Ascending aorta (tissue), 2 donors: ENCODE data around the gene SIAH1. TPM values are rescaled to one million over a fixed set of nuclear protein-coding genes. Genes with fewer than 3 reads are reported as not detected.

Source experiments
- DNase-seq, 2 donors: peaks; one replicate each; pipeline ENCODE4 v3.0.0-alpha.2; 2019; ENCODE audit warnings: low spot score in 2 of 2
- H3K27ac ChIP-seq, 2 donors: fragments of 200-600 bp; sonication (generic); one replicate each; pipeline ENCODE4 v1.5.1; 2016 to 2017; ENCODE audit warnings: mild to moderate bottlenecking in 1 of 2
- H3K27me3 ChIP-seq: fragments of 200-600 bp; sonication (generic); one replicate; pipeline ENCODE4 v1.5.1; 2017
- H3K36me3 ChIP-seq, 2 donors: fragments of 200-600 bp; sonication (generic); one replicate each; pipeline ENCODE4 v1.5.1; 2016
- H3K4me1 ChIP-seq, 2 donors: fragments of 200-600 bp; sonication (generic); one replicate each; pipeline ENCODE4 v1.5.1; 2016 to 2017; ENCODE audit warnings: mild to moderate bottlenecking in 1 of 2
- H3K4me3 ChIP-seq, 2 donors: fragments of 200-600 bp; sonication (generic); one replicate each; pipeline ENCODE4 v1.5.1; 2016 to 2017; ENCODE audit warnings: mild to moderate bottlenecking in 1 of 2
- H3K9me3 ChIP-seq, 2 donors: fragments of 200-600 bp; sonication (generic); one replicate each; pipeline ENCODE4 v1.5.1; 2016
- intact Hi-C: fragments of 100-400 bp; cut with DNase I; formaldehyde crosslinking; loops from one replicate; pipeline ENCODE4 v1.15.1; 2023
- total RNA-seq: library from RNA; depleted of rRNA; stranded (reverse); fragments of >200 nt; gene quantifications from one replicate; pipeline ENCODE4 v1.1.0, GENCODE V29; 2016
- TF ChIP-seq, protein P1 (sequence below), 3 experiments: fragments of 200-600 bp in 2 of 3; fragments of 450-650 bp in 1 of 3; sonication (generic) in 2 of 3; IDR thresholded peaks; one replicate each; pipeline ENCODE4 v1.5.1; 2016 to 2019; ENCODE audit warnings: antibody characterized with exemption in 3 of 3, mild to moderate bottlenecking in 1 of 3, moderate library complexity in 1 of 3

SIAH1 gene
- total RNA-seq, 1 donor from 2014 or later, result 11.3 TPM

DNA sequence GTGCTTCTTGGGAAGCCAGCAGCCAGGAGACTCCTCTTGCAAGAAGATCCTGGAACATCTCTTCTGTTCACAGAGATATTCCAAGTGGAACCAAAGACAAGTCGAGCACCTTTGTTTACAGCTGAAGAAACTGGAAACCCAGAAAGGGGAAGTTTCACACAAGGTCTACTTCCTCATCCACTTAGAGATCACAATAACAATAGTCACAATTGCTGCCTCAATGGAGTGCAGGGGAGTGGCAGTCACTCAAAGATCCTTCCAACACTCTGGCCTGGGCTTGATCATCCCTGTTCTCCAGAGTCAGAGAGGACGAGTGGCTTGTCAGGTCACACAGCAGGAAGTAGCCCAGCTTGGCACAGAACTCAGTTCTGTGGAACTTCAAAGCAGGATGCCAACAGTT, 46.9 kb upstream of the SIAH1 start:
- intact Hi-C loops, result no loop called here
- no peak overlapping the region for H3K27ac ChIP-seq
- H3K4me1 ChIP-seq, result no peaks in the 10 kb centered on the region

DNA sequence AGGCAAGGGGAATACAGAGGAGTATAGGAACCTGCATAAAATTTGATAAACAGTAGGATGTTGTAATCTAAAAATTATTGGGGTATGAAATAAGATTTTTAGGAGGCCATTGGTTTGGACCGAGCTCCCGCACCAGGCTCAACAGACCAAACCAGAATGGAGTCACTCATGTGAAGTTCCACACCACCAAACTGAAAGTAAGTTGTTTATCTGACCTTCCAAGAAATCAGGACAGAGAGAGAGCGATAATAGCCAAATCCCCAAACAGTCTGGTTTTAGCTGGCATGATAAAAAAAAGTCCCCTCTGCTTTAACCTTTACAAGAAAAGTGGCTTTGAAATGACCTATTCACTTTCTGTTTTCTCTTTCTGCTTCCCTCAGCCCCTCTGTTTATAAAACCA, 45.7 kb upstream of the SIAH1 start:
- H3K4me1 ChIP-seq, result no peaks in the 10 kb centered on the region
- DNase-seq, result no peak
- H3K4me3 ChIP-seq, result no peak overlapping the region
- H3K27ac ChIP-seq, result no peak overlapping the region
- no peaks in the 10 kb centered on the region for H3K27me3 ChIP-seq
- intact Hi-C loops, result no loop called here
- H3K9me3 ChIP-seq, result no peaks in the 10 kb centered on the region
- H3K36me3 ChIP-seq, result no peaks in the 10 kb centered on the region
- TF ChIP-seq, protein P1, sequence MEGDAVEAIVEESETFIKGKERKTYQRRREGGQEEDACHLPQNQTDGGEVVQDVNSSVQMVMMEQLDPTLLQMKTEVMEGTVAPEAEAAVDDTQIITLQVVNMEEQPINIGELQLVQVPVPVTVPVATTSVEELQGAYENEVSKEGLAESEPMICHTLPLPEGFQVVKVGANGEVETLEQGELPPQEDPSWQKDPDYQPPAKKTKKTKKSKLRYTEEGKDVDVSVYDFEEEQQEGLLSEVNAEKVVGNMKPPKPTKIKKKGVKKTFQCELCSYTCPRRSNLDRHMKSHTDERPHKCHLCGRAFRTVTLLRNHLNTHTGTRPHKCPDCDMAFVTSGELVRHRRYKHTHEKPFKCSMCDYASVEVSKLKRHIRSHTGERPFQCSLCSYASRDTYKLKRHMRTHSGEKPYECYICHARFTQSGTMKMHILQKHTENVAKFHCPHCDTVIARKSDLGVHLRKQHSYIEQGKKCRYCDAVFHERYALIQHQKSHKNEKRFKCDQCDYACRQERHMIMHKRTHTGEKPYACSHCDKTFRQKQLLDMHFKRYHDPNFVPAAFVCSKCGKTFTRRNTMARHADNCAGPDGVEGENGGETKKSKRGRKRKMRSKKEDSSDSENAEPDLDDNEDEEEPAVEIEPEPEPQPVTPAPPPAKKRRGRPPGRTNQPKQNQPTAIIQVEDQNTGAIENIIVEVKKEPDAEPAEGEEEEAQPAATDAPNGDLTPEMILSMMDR (IDR thresholded peaks at IDR 0.05), result no peak

More for the DNA sequence above, 46.9 kb upstream of the SIAH1 start:
- H3K27me3 ChIP-seq, result no peaks in the 10 kb centered on the region
- no peaks in the 10 kb centered on the region for H3K9me3 ChIP-seq
- no peaks in the 10 kb centered on the region for H3K36me3 ChIP-seq
- no peak overlapping the region for H3K4me3 ChIP-seq
- DNase-seq, result no peak
- TF ChIP-seq, protein P1 (IDR thresholded peaks at IDR 0.05), result no peak

GRCh38 chr16:48426244-48427141, 41.3 kb upstream of the SIAH1 start:
- Histone ChIP-seq H3K9me3 (no peaks in the 10 kb centered on the region), H3K4me1 (no peaks in the 10 kb centered on the region), H3K36me3 (no peaks in the 10 kb centered on the region), H3K4me3 (no peak overlapping the region), H3K27ac (no peak overlapping the region), H3K27me3 (no peaks in the 10 kb centered on the region)
- no peak for DNase-seq
- TF ChIP-seq, protein P1 (IDR thresholded peaks at IDR 0.05), result no peak
- intact Hi-C loops, result no loop called here

DNA sequence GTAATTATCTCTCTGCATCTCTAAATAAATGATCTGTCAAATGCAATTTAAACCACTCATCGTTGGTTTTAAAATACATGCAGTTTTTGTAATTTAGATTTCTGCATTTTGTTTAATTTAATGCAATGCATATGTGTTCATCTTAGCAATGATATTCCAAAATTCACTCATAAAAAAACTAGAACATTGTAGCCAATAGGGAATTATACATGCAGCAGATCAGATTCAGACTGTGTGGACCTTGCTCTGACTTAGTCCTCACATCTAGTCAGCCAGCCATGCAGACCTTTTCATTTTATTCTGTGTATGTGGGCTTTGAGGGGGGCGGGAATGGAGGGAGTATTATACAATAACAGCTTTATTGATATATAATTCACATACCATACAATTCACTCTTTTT, 37.3 kb upstream of the SIAH1 start:
- no peak overlapping the region for H3K27ac ChIP-seq
- no peaks in the 10 kb centered on the region for H3K4me1 ChIP-seq
- no peak overlapping the region for H3K4me3 ChIP-seq
- no peaks in the 10 kb centered on the region for H3K36me3 ChIP-seq
- intact Hi-C loops, result no loop called here
- H3K27me3 ChIP-seq, result no peaks in the 10 kb centered on the region
- DNase-seq, result no peak
- TF ChIP-seq, protein P1 (IDR thresholded peaks at IDR 0.05), result no peak
- H3K9me3 ChIP-seq, result no peaks in the 10 kb centered on the region

DNA sequence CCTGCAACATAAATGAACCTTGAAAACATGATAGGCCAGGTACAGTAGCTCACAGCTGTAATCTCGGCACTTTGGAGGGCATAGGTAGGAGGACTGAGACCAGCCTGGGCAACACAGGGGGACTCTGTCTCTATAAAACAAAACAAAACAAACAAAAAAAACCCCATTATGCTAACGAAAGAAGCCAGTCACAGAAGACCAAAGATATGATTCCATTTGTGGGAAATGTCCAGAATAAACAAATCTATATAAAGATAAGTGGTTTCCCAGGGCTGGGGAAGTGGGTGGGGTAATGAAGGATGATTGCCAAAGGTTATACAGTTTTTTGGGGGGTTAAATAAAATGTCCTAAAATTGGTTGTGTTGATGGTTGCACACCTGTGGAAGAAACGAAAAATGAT, 36.5 kb upstream of the SIAH1 start:
- Histone ChIP-seq H3K27ac (no peak overlapping the region), H3K4me1 (no peaks in the 10 kb centered on the region), H3K36me3 (no peaks in the 10 kb centered on the region), H3K27me3 (no peaks in the 10 kb centered on the region), H3K4me3 (no peak overlapping the region), H3K9me3 (no peaks in the 10 kb centered on the region)
- DNase-seq, result no peak
- TF ChIP-seq, protein P1 (IDR thresholded peaks at IDR 0.05), result no peak
- intact Hi-C loops, result no loop called here
